Coronary artery (tissue), 2 donors: ENCODE data around the gene ADTRP.
"Not testable (repeated sequence)": the region's sequence is repeated elsewhere in the genome, so short reads cannot be mapped to it uniquely, and the experiment has no call there.

ENCODE experiments used
- DNase-seq: peaks from one replicate; pipeline ENCODE4 v3.0.0-alpha.2; 2017; ENCODE audit warnings: low spot score
- H3K27ac ChIP-seq, 2 donors: fragments of 200-600 bp; sonication (generic); one replicate each; pipeline ENCODE4 v1.5.1; 2016 to 2019
- H3K4me3 ChIP-seq: fragments of 200-600 bp; sonication (generic); 2 replicates; pipeline ENCODE4 v1.5.1; 2016; ENCODE audit warnings: mild to moderate bottlenecking, moderate library complexity
- CTCF ChIP-seq: fragments of 200-600 bp; sonication (generic); IDR thresholded peaks from one replicate; pipeline ENCODE4 v1.5.1; 2019; ENCODE audit warnings: antibody characterized with exemption

ADTRP gene

GRCh38 chr6:11685481-11686093 lies 93.0 kb downstream of the ADTRP start:
- Histone ChIP-seq H3K27ac (no peak overlapping the region), H3K4me3 (no peak overlapping the region)
- TF ChIP-seq CTCF: no peak
- DNase-seq: no peak

- H3K4me3 ChIP-seq: no peak overlapping the region
- no peak for TF ChIP-seq CTCF
- no peak for DNase-seq
- H3K27ac ChIP-seq: no peak overlapping the region
Measured at GRCh38 chr6:11684901-11685480, 93.6 kb downstream of the ADTRP start.

- TF ChIP-seq CTCF: no peak
- Histone ChIP-seq H3K27ac (no peak overlapping the region), H3K4me3 (no peak overlapping the region)
- no peak for DNase-seq
Measured at GRCh38 chr6:11683871-11684270, 94.7 kb downstream of the ADTRP start.

- TF ChIP-seq CTCF: no peak
- H3K27ac ChIP-seq: no peak overlapping the region
- H3K4me3 ChIP-seq: no peak overlapping the region
- no peak for DNase-seq
Measured at GRCh38 chr6:11682561-11682975, 96.0 kb downstream of the ADTRP start.

GRCh38 chr6:11681770-11682169 lies 96.8 kb downstream of the ADTRP start:
- no peak for DNase-seq
- no peak overlapping the region for H3K27ac ChIP-seq
- no peak for TF ChIP-seq CTCF
- H3K4me3 ChIP-seq: no peak overlapping the region

- TF ChIP-seq CTCF: no peak
Measured at GRCh38 chr6:11681357-11681756, 97.2 kb downstream of the ADTRP start.

GRCh38 chr6:11680479-11680878 lies 98.1 kb downstream of the ADTRP start:
- H3K4me3 ChIP-seq, DNase-seq, H3K27ac ChIP-seq: not testable (repeated sequence)

More at GRCh38 chr6:11681357-11681756, 97.2 kb downstream of the ADTRP start:
- DNase-seq: no peak
- H3K4me3 ChIP-seq: no peak overlapping the region
- no peak overlapping the region for H3K27ac ChIP-seq
